Karpas-422 (cell line): ENCODE results near the gene PPP2R1A. TPM values are rescaled to one million over a fixed set of nuclear protein-coding genes. Genes with fewer than 3 reads are reported as not detected.

ENCODE experiments used
- DNase-seq: peaks from one replicate; pipeline ENCODE4 v3.0.0-alpha.2; 2015
- H2AFZ ChIP-seq: fragments of 200-600 bp; sonication (generic); 2 replicates; pipeline ENCODE4 v1.6.1; 2014; ENCODE audit warnings: antibody characterized with exemption, low read length, mixed read lengths
- H3K27ac ChIP-seq: fragments of 200-600 bp; sonication (generic); 2 replicates; pipeline ENCODE4 v1.5.1; 2014; ENCODE audit warnings: mild to moderate bottlenecking, low read length, moderate library complexity
- H3K27me3 ChIP-seq: fragments of 200-600 bp; sonication (generic); 2 replicates; pipeline ENCODE4 v1.6.1; 2014; ENCODE audit warnings: low read length, mixed read lengths
- H3K36me3 ChIP-seq: fragments of 200-600 bp; sonication (generic); 2 replicates; pipeline ENCODE4 v1.6.1; 2014; ENCODE audit warnings: low read length, mixed read lengths; ENCODE audit not compliant: insufficient read depth
- H3K4me1 ChIP-seq: fragments of 200-600 bp; sonication (generic); 2 replicates; pipeline ENCODE4 v1.6.1; 2014; ENCODE audit warnings: mild to moderate bottlenecking, low read length, mixed read lengths
- H3K4me2 ChIP-seq: fragments of 200-600 bp; sonication (generic); 2 replicates; pipeline ENCODE4 v1.6.1; 2014; ENCODE audit warnings: low read length, low read depth, mild to moderate bottlenecking; ENCODE audit not compliant: poor library complexity, severe bottlenecking
- H3K4me3 ChIP-seq: fragments of 200-600 bp; sonication (generic); 2 replicates; pipeline ENCODE4 v1.5.1; 2014; ENCODE audit warnings: mild to moderate bottlenecking, antibody characterized with exemption, low read length, mixed read lengths
- H3K79me2 ChIP-seq: fragments of 200-600 bp; sonication (generic); 2 replicates; pipeline ENCODE4 v1.6.1; 2014; ENCODE audit warnings: mild to moderate bottlenecking, low read length, mixed read lengths
- H3K9ac ChIP-seq: fragments of 200-600 bp; sonication (generic); 2 replicates; pipeline ENCODE4 v1.6.0; 2014; ENCODE audit warnings: low read length
- H3K9me2 ChIP-seq: fragments of 200-600 bp; sonication (generic), shearing (Covaris generic); replicated peaks from 2 replicates; pipeline ENCODE4 v1.6.0; 2014; ENCODE audit warnings: mild to moderate bottlenecking, low read length, moderate library complexity; ENCODE audit not compliant: insufficient read depth
- H3K9me3 ChIP-seq: fragments of 300-700, 200-600 bp; sonication (generic); 2 replicates; pipeline ENCODE4 v1.6.1; 2014; ENCODE audit warnings: low read length, mixed read lengths
- H4K20me1 ChIP-seq: fragments of 200-600 bp; sonication (generic); 2 replicates; pipeline ENCODE4 v1.6.1; 2014; ENCODE audit warnings: mild to moderate bottlenecking, antibody characterized with exemption, low read length, low read depth; ENCODE audit not compliant: insufficient read depth
- total RNA-seq: library from RNA; depleted of rRNA; stranded (reverse); fragments of >200 nt; shearing (Covaris generic); gene quantifications from 2 replicates; pipeline ENCODE4 v1.2.3, GENCODE V29; 2014; ENCODE audit warnings: low replicate concordance

The PPP2R1A gene
- total RNA-seq, 1 experiment from 2014 or later = 169 TPM

DNA sequence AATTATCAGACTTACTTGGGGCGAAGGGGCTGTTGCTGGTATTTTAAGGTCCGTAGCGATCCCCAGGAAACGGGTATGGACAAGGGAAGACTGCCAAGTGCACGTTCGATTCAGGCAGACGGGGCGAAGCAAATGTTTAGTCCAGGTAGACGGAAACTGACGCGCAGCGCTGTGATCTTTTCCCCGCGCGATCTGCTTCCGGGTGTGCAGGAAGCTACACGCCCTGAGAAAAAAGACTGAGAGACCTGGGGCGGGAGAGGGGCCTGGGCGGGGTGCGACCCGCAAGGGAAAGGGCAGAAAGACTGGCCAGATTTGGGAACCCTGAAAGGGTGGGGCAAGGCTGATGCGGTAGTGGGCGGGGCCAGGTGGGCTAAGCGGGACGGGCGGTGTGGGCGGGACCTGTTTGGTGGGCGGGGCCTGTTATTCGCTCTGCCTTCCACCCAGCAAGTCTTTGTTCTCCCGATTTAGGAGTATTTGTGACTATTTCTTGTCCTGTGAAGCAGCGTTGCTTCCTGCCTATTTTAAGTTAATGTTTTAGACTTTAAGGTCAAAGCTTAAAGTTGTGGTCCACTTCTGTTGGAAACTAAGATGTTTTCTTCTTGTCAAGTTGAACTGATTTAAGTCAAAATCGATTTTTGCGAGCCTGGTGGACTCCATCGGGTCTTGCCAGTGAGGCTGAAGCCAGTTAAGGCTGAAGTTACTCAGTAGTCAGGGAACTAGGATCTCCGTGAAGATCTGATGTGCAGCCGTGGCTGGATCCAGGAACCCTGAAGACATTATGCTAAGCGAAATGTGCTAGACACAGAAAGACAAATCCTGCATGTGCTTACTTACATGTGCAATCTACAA is 18.3 kb upstream of the PPP2R1A start, which contains the start of gene ZNF836:
ZNF836 (minus strand) TSS at position 301 of the 849 bp plus-strand sequence. CDS start 3,549 bp downstream, outside the sequence.
- peaks cover 20% of the 10 kb centered on the region for H3K79me2 ChIP-seq
- H3K9me3 ChIP-seq = no peaks in the 10 kb centered on the region; the same call in 1 of the 2 replicates
- H3K4me1 ChIP-seq = peaks cover 18% of the 10 kb centered on the region
- peak; percentile 97 for DNase-seq
- H3K4me2 ChIP-seq = peak within 1 kb of the TSS; percentile 92
- H3K9ac ChIP-seq = peak within 1 kb of the TSS; percentile 88
- H4K20me1 ChIP-seq = no peaks in the 10 kb centered on the region
- peak within 1 kb of the TSS; percentile 89 for H3K4me3 ChIP-seq
- no peaks in the 10 kb centered on the region for H3K27me3 ChIP-seq
- peak within 1 kb of the TSS; percentile 82 for H2AFZ ChIP-seq
- H3K27ac ChIP-seq = peak within 1 kb of the TSS; percentile 32
- H3K36me3 ChIP-seq = peaks cover 28% of the 10 kb centered on the region
- no peaks in the 10 kb centered on the region for H3K9me2 ChIP-seq

DNA sequence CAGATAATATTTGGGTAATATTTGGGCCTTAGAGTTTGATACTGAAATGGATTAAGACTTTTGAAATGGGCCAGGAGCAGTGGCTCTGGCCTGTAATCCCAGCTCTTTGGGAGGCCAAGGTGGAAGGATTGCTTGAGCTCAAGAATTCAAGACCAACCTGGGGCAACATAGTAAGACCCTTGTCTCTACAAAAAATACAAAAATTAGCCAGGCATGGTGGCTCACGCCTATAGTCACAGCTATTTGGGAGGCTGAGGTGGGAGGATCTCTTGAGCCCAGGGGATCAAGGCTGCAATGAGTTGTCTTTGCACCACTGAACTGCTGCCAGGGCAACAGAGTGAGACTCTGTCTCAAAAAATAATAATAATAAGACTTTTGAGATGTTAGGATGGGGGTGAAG is 17.5 kb upstream of the PPP2R1A start:
- H3K4me2 ChIP-seq = peak overlapping the region; percentile 92
- H3K27ac ChIP-seq = no peak overlapping the region
- peak overlapping the region; percentile 82; the same call in 1 of the 2 replicates for H2AFZ ChIP-seq
- no peaks in the 10 kb centered on the region; the same call in 1 of the 2 replicates for H3K9me3 ChIP-seq
- peak overlapping the region; percentile 88 for H3K9ac ChIP-seq
- no peaks in the 10 kb centered on the region for H3K27me3 ChIP-seq
- H3K9me2 ChIP-seq = no peaks in the 10 kb centered on the region
- H3K36me3 ChIP-seq = peaks cover 22% of the 10 kb centered on the region
- no peaks in the 10 kb centered on the region for H4K20me1 ChIP-seq
- H3K4me1 ChIP-seq = peaks cover 18% of the 10 kb centered on the region
- peak overlapping the region; percentile 89 for H3K4me3 ChIP-seq
- DNase-seq = no peak
- H3K79me2 ChIP-seq = peaks cover 20% of the 10 kb centered on the region

GRCh38 chr19:52176574-52176973 is 13.3 kb upstream of the PPP2R1A start:
- no peak overlapping the region for H3K4me2 ChIP-seq
- no peak for DNase-seq
- no peak overlapping the region for H3K27ac ChIP-seq
- H3K9me3 ChIP-seq = no peaks in the 10 kb centered on the region
- no peak overlapping the region for H2AFZ ChIP-seq
- no peaks in the 10 kb centered on the region for H3K9me2 ChIP-seq
- H3K4me3 ChIP-seq = no peak overlapping the region
- no peaks in the 10 kb centered on the region for H3K27me3 ChIP-seq
- peaks cover 7% of the 10 kb centered on the region for H3K4me1 ChIP-seq
- no peak overlapping the region for H3K9ac ChIP-seq
- H3K79me2 ChIP-seq = no peaks in the 10 kb centered on the region; the same call in 1 of the 2 replicates
- no peaks in the 10 kb centered on the region for H4K20me1 ChIP-seq
- H3K36me3 ChIP-seq = no peaks in the 10 kb centered on the region

DNA sequence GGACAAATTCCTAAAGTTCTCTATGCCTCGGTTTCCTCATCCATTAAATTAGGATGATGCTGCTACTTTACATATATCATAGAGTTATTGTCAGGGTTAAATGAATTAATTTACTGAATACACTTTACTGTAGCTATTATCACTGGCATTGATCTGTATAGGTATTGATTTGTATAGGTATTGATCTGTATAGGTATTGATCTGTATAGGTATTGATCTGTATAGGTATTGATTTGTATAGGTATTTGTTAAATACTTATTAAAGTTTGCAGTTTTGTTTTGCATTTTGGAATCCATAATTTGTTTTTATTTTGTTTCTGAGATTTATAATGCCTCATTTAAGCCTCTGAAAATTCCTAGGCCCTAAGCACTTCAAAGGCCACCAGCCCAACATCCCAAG is 2.4 kb upstream of the PPP2R1A start:
- H3K4me3 ChIP-seq = no peak overlapping the region
- H3K9me3 ChIP-seq = no peaks in the 10 kb centered on the region
- H3K9me2 ChIP-seq = no peaks in the 10 kb centered on the region
- H4K20me1 ChIP-seq = peaks cover 11% of the 10 kb centered on the region; the same call in 1 of the 2 replicates
- H3K4me2 ChIP-seq = no peak overlapping the region
- no peak for DNase-seq
- peaks cover 1% of the 10 kb centered on the region for H3K36me3 ChIP-seq
- H3K4me1 ChIP-seq = peaks cover 21% of the 10 kb centered on the region
- H3K27me3 ChIP-seq = no peaks in the 10 kb centered on the region
- H2AFZ ChIP-seq = no peak overlapping the region
- no peak overlapping the region for H3K27ac ChIP-seq
- no peak overlapping the region for H3K9ac ChIP-seq
- H3K79me2 ChIP-seq = peaks cover 27% of the 10 kb centered on the region

DNA sequence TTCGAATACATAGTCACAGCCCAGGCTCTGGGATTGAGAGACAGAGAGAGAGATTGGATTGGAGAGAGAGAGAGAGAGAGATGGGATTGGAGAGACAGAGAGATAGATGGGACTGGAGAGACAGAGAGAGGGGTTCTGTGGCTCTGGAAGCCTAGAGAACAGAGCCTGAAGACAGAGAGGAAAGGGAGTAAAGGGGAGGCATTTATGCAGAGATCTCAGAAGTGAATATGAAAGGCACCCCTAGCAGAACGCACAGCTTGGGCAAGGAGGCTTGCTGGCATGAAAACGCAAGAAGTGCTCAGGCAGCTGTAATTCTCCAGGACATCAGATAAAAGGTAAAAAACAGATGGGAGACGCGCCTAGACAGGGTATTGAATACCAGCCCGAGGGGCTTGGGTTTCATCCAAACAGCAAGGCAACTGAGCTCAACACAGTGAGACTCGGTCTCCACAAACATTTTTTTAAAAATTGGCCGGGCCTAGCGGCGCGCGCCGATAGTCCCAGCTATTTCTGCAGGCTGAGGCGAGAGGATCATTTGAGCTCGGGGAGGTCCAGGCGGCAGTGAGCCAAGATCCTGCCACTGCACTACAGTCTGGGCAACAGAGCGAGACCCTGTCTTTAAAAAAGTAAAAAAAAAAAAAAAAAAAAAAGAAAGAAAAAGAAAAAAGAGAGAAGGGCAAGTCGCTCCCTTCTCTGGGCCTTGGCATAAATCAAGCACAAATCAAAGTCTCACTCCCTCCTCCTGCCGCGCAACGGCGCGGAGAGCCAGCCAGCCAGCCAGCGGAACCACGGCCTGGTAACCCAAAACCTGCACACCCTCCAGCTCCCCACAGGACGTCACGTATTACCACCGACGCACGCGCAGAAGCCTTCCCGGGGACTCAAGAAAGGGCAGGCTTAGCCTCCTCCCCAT is 774 bp upstream of the PPP2R1A start:
- H3K9me2 ChIP-seq = no peaks in the 10 kb centered on the region
- DNase-seq = peak; percentile 51
- no peaks in the 10 kb centered on the region for H3K27me3 ChIP-seq
- H3K4me3 ChIP-seq = peak overlapping the region; percentile 61
- peak overlapping the region; percentile 84 for H3K27ac ChIP-seq
- peak overlapping the region; percentile 85 for H2AFZ ChIP-seq
- H3K36me3 ChIP-seq = peaks cover 12% of the 10 kb centered on the region
- peak overlapping the region; percentile 72 for H3K9ac ChIP-seq
- H3K79me2 ChIP-seq = peaks cover 43% of the 10 kb centered on the region
- peaks cover 22% of the 10 kb centered on the region for H4K20me1 ChIP-seq
- H3K4me1 ChIP-seq = peaks cover 21% of the 10 kb centered on the region
- H3K9me3 ChIP-seq = no peaks in the 10 kb centered on the region
- H3K4me2 ChIP-seq = peak overlapping the region; percentile 94

- Histone ChIP-seq H3K4me3 (peak overlapping the region; percentile 86), H3K4me2 (peak overlapping the region; percentile 76), H3K9ac (peak overlapping the region; percentile 93), H3K9me2 (no peaks in the 10 kb centered on the region), H3K36me3 (peaks cover 23% of the 10 kb centered on the region), H3K4me1 (peaks cover 21% of the 10 kb centered on the region), H3K27me3 (no peaks in the 10 kb centered on the region), H3K27ac (peak overlapping the region; percentile 77), H3K9me3 (no peaks in the 10 kb centered on the region), H3K79me2 (peaks cover 60% of the 10 kb centered on the region), H4K20me1 (peaks cover 38% of the 10 kb centered on the region), H2AFZ (peak overlapping the region; percentile 2; the same call in 1 of the 2 replicates)
- peak; percentile 77 for DNase-seq
Observed at GRCh38 chr19:52190487-52191293, 838 bp downstream of the PPP2R1A start.

DNA sequence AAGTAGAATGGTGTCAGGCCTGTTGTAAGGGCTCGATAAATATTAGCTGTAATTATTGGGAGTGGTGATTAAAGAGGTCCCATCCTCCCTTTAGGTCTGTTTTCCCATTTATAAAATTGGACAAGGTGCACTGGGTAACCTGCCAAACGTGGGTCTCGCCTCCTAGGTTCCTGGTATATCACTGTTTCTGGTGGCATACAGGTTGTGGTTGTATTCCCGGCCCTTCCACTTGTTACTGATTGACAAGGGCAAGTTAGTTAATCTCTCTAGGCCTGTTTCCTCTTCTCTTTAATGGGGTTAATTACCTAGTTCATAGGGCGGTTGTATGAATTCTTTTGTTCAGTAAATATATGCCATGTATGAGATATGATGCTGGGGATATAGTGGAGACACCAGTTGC is 1.5 kb downstream of the PPP2R1A start:
- H4K20me1 ChIP-seq = peaks cover 45% of the 10 kb centered on the region
- peaks cover 21% of the 10 kb centered on the region for H3K4me1 ChIP-seq
- DNase-seq = no peak

More for the DNA sequence above, 1.5 kb downstream of the PPP2R1A start:
- H3K79me2 ChIP-seq = peaks cover 66% of the 10 kb centered on the region
- peak overlapping the region; percentile 86 for H3K4me3 ChIP-seq
- peaks cover 30% of the 10 kb centered on the region for H3K36me3 ChIP-seq
- peak overlapping the region; percentile 77; the same call in 1 of the 2 replicates for H3K27ac ChIP-seq
- H3K9me2 ChIP-seq = no peaks in the 10 kb centered on the region
- no peaks in the 10 kb centered on the region for H3K9me3 ChIP-seq
- peak overlapping the region; percentile 93 for H3K9ac ChIP-seq
- no peaks in the 10 kb centered on the region for H3K27me3 ChIP-seq
- H2AFZ ChIP-seq = no peak overlapping the region
- H3K4me2 ChIP-seq = peak overlapping the region; percentile 76
